NCI-H2196 (cell line): ENCODE measurements around the gene UPK3BL1.
"Not testable (repeated sequence)": the region's sequence is repeated elsewhere in the genome, so short reads cannot be mapped to it uniquely, and the experiment has no call there.

Source experiments
- DNase-seq: peaks from one replicate; lab custom pipeline; 2025; ENCODE audit not compliant: unreplicated experiment; lab: John Stamatoyannopoulos, UW

The UPK3BL1 gene, protein sequence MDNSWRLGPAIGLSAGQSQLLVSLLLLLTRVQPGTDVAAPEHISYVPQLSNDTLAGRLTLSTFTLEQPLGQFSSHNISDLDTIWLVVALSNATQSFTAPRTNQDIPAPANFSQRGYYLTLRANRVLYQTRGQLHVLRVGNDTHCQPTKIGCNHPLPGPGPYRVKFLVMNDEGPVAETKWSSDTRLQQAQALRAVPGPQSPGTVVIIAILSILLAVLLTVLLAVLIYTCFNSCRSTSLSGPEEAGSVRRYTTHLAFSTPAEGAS

DNA sequence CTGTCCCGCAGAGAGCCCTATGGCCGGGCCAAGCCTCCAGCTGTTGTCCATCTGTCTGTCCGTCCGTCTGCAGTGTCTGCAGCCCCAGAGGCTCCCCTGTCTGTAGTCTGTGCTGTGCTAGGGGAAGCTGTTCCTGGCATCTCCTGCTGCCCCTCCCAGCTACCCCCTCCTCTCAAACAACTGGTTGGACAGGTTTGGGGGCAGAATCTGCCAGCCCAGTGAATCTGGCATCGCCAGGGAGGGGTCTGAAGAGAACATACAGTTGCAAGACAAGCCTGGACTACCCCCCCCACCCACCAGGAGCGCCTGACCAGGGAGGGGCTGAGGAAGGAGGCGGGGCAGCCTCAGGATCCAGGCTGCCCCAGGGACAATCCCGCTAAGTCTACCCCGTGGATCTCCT is at the start of gene UPK3BL1:
UPK3BL1 (minus strand) TSS at position 101 of the 400 bp plus-strand sequence; CDS start at position 51, 50 bp downstream.
- DNase-seq: not testable (repeated sequence)

DNA sequence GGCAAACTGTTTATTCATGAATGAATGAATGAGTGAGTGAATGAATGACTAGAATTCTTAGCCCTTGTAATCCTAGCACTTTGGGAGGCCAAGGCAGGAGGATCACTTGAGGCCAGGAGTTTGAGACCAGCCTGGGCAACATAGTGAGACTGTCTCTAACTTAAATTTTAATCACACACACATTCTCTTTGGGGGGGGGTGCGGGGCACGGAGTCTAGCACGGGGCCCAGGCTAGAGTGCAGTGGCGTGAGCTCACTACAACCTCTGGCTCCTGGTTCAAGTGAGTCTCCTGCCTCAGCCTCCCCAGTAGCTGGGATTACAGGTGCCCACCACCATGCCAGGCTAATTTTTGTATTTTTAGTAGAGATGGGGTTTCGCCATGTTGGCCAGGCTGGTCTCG is 48.0 kb upstream of the UPK3BL1 start:
- DNase-seq: not testable (repeated sequence)

DNA sequence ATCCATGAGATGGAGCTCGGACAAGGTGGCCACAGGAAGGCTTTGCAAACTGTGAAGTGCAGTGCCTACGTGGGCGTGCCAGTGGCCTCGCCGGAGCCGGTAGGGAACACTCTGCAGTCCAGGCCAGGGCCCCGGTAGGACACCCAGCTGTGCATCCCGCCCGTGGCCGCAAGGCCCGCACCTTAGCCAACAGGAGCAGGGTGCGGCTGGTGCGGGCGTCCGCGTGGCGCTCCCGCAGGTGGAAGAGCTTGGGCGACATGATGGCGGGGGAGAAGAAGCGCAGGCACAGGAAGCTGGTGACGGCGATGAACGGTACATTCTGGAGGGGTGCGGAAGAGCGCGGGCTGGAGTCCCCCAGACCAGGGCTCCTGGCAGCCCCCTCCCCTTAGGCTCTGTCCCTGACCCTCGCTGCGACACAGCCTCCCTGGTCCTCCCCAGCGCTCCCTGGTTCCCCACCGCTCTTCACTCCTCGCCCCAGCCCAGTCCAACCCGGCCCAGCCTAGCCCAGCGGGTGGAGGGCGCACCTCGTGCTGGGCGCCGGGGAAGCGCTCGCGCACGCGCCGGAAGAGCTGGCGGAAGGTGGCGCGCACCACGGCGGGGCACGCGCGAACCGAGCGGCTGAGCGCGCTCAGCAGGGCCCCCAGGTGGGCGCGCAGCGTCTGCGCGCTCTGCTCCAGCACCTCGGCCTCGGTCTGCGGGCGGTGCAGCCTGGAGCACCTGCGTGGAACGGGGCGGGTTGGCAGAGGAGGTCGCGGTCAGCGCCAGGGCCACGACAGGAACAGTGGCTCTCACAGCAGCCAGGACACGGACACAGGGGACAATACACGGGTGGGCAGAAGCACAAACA is 47.1 kb upstream of the UPK3BL1 start:
- DNase-seq: not testable (repeated sequence)

DNA sequence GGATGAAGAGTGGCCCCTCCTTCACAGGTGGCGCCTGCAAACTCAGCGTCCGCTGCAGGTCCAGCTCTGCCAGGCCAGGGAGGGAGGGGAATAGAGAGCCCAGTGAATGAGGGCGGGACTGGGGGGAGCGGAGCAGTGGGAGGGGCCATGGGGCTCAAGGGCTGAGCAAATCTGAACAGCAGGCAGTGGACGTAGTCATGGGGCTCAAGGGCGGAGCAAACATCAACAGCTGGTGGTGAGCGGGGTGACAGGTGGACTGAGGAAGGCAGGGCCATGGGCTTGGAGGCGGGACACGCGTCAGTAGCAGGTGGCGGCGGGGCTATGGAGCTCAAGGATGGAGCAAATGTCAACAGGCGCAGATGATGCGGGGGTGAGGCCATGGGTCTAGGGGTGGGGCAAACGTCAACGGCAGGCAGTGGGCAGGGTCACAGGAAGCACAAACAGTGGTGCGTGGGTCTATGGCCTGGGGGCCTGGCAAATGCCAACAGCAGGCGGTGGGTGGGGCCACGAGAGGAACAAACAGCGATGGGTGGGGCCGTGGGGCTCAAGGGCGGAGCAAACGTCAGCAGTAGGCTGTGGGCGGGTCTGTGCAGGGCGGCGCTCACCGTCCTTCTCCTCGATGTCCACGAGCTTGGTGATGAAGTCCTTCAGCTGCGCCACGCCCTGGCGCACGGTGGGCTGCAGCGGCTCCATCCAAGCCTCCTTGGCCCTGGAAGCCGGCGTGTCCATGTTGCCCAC is 45.9 kb upstream of the UPK3BL1 start:
- DNase-seq: not testable (repeated sequence)

DNA sequence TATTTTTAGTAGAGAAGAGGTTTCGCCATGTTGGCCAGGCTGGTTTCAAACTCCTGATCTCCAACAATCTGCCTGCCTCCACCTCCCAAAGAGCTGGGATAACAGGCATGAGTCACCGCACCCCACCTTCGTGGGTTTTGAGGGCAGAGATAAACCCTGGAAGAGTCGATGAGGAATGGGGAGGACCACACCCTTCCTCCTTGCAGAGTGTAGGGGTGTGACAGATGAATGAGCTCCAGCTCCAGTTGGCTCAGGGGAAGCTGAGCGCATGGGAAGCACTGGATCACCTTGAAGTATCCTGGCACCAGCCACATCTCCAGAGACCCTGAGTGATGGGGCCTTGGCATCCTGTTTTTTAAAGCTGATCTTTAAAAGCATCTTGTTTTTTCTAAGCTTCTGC is 40.0 kb upstream of the UPK3BL1 start:
- DNase-seq: not testable (repeated sequence)

DNA sequence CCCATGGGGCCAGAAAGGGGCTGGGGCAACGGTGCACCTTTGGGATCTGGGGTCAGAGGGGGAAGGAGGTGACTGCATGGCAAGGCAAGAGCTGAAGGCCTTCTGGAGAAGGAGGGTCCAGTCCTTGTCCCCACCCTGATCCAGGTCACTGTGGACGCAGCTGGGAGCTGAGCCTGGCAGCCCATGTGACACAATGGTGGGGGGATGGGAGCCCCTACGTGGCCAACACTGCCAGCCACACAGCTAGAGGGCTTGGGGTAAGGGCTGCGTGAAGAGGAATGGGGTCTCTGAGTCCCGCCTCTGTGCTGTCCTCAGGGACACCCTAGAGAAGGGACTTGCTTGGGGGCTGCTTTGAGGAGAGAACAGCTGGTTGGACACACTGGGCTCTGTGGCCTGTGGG is 38.2 kb upstream of the UPK3BL1 start:
- DNase-seq: not testable (repeated sequence)

DNA sequence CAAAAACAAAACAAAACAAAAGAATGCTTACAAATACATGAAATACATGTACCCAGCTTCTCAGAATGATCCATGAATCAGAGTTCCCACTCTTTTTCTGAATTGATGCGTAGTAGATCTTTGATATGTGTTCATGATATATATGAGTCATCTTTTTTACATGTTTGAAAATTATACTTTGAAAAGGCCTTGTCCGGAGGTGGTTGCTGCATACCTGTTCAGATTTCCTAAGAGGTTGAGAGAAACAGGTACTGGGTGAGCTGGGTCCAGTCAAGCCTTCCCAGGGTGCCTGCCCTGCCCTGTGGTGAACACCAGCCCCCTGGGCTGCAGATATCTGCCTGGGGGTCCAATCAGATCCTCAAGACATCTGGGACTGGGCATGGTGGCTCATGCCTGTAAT is 33.0 kb upstream of the UPK3BL1 start:
- not testable (repeated sequence) for DNase-seq

DNA sequence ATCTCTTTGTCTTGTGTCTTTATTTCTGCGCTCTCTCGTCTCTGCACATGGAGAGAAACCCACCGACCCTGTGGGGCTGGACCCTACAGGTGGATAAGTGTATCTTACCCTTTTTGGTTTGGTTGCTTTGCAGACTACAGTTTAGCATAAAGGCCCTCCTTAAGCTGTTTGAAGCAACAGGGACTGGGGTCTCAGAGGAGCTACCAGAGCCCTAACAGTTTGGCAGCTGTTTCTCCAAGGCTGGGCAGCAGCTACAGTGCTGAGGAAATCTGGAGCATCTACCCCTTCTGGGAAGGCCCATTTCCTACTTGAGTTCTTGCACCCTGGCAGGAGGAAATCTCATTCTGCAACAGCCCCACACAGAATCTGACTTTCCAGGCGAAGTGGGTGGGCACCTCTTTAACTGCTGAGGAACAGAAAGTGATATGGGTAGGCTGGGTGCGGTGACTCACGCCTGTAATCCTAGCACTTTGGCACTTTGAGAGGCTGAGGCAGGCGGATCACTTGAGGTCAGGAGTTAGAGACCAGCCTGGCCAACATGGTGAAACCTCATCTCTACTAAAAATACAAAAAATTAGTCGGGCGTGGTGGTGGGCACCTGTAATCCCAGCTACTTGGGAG is 31.0 kb upstream of the UPK3BL1 start:
- not testable (repeated sequence) for DNase-seq

DNA sequence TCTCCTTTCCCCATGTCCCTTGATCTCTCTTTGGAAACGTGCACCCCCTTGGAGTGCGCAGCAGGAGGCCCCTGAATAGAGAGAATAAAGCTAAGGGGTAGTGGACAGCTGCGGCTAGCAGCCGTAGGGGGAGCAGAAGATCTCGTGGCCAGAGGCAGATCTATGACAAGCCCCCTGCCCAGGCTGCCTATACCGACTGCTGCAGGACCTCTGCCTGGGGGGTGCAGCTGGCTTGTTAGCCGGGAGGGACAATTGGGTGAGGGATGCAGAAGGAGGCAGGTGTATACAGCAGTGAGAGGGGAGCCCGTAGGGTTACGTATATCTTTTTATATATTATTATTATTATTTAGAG is 29.3 kb upstream of the UPK3BL1 start:
- DNase-seq: not testable (repeated sequence)

DNA sequence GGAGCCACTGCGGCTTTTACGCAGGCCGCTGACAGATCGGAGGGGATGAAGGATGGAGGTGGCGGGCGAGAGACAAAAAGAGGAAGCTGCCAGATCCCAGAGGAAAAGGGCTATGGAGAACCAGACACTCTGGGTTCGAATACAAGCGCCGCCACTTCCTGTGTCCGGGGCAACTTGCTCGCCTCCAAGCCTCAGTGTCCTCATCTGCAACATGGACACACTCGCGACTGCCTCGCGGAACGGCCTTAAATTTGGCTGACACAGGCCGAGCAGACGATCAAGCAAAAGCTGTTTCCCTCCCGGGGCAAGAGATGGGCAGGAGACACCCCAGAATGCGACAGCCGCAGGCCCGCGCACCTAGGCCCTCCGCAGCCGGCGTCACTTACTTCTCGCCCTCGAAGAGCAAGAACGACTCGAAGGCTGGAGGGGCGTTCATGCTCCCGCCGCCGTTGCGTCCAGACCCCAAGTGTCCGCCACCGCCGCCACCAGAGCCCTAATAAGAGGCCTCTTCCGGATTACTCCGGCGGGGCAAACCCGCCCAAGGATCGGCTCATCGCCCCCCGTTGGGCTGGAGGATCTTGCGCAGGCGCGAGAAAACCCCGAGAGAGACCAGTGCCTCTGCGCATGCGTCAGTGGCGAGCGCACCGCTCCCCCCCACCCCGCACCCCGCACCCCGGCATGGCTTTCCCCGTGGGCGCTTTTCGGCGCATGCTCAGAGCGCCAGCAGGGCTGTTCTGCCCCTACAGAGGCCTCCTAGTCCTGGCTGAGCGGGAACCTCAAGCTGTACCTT is 28.8 kb upstream of the UPK3BL1 start, which contains the start of gene POLR2J2:
POLR2J2 (minus strand) TSS at position 498 of the 790 bp plus-strand sequence; CDS start at position 436, 62 bp downstream.
- not testable (repeated sequence) for DNase-seq

DNA sequence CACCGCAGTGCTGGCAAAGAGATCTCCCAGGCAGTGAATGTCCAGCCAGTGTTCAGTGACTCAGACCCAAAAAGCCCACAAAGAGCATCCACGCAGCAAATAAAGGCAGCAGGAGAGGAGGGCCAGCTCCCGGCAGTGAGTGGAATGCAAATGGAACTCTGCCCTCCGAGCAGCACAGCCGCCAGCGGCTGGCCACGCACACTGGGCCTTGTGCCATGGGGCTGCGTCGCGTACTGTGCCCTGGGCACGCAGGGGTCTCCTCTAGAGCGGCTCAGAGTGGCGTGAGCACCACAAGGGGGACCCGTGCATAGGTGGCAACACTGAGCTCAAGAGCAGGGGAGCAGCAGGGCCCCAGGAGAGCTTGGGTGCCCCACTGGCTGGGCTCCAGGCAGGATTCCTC is 24.9 kb upstream of the UPK3BL1 start:
- DNase-seq: not testable (repeated sequence)

DNA sequence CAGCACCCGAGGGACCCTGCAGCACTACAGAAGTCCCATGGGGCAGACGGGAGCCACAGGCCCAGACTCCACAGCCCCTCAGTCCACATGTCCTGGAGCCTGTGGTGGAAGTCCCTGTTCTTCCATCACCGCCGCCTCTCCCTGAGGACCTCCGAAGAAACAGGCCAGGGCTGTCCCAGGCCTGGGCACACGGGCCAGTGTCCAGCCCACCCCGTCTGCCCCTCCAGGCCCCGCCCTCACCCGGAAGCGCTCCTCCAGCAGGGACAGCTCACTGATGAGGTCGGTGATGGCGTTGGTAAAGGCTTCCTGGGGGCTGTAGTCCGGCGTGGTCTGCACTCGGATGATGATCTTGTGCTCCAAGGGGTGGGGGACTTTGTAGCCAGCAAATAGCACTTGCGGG is 24.3 kb upstream of the UPK3BL1 start:
- DNase-seq: not testable (repeated sequence)

DNA sequence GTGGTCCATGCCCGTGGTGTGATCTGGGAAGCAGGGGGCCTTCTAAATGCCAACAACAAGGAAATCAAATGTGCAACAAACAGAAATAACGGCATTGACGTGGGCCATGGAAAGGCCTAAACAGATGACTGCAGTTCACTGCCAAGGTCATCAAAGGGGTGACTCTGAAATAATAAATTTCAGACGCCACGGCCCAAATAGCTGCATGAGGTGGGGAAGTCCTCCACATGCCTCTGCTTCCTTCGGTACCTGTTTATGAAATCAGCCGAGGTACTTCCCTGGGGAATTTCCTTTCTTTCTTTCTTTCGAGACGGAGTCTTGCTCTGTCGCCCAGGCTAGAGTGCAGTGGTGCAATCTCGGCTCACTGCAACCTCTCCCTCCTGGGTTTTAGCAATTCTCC is 22.2 kb upstream of the UPK3BL1 start:
- DNase-seq: not testable (repeated sequence)

DNA sequence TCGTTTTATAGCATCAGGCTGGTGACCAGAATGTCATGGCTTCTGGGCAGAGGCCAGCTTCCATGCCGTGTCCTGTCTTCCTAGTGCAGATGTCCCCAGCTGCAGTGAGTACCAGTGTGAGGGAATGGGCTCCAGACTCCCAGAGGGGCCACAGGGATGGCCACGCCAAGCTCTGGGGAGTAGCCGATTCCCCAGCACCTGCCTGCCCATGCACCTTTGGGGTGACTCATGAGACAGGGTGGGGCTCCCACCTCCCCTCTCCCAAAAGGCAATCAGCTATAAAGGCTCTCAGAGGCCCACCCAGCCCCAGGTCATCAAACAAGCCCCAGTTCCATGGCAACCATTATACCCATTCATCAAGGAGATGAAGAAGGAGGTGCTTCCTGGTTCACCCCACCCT is 7.3 kb upstream of the UPK3BL1 start, which contains the start of gene SPDYE2B:
SPDYE2B (plus strand) TSS at position 396 of the 400 bp plus-strand sequence. CDS start 2,030 bp downstream, outside the sequence.
- not testable (repeated sequence) for DNase-seq

DNA sequence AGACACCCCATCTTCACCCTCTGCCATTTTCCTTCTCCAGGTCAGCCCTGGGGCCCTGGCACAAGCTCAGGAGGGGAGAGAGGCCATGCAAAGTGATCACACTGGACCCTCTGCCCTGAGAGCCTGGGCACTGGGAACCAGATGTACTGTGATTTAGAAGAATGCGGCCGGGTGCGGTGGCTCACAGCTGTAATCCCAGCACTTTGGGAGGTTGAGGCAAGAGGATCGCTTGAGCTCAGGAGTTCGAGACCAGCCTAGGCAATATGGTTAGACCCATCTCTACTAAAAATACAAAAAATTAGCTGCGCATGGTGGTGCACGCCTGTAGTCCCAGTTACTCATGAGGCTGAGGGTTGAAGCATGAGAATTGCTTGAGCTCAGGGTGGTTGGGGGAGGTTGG is 5.2 kb upstream of the UPK3BL1 start:
- DNase-seq: not testable (repeated sequence)

DNA sequence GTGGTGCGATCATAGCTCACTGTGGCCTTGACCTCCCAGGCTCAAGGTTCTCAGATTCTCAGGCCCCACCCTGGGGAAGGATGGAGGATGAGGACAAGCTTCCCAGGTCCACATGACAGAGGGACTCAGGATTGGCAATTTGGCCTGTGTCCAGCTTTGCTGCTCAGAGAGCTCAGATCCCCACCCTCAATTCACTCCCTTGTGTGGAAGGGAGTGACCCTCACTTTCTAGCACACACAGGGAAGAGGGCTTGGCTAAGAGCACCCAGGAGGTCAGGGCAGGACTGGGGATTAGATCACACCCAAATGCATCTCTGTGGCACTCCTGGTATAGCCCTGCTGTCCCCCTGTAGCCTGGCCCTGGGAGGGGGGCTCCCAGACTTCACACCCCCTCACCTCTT is 813 bp upstream of the UPK3BL1 start:
- not testable (repeated sequence) for DNase-seq

DNA sequence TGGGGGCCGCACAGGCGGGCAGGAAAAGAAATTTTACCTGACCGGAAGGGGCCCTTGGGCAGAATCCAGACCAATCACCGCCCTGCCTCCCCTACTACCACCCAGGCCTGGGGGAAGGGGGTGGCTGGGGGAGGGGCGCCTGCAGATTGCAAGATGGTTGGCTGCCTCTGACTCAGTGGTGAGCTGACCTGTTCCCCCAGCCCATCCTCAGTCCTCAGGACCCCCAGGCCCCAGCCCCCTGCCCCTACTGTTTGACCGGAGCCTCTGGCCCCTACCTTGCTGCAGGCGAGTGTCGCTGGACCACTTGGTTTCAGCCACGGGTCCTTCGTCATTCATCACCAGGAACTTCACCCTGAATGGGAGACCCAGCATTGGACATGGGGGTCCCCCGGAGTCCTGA is 3.7 kb downstream of the UPK3BL1 start:
- DNase-seq: not testable (repeated sequence)

DNA sequence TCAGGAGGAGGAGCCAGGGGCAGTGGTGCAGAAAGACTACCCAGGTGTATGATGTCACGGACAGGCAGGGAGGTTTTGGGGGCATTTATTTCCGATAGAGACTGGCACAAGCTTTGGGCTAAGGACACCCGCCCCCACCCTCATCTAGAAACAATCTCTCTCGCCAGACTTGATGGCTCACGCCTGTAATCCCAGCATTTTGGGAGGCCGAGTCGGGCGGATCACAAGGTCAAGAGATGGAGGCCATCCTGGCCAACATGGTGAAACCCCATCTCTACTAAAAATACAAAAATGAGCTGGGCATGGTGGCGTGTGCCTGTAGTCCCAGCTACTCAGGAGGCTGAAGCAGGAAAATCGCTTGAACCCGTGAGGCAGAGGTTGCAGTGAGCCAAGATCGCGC is 5.6 kb downstream of the UPK3BL1 start:
- DNase-seq: not testable (repeated sequence)

DNA sequence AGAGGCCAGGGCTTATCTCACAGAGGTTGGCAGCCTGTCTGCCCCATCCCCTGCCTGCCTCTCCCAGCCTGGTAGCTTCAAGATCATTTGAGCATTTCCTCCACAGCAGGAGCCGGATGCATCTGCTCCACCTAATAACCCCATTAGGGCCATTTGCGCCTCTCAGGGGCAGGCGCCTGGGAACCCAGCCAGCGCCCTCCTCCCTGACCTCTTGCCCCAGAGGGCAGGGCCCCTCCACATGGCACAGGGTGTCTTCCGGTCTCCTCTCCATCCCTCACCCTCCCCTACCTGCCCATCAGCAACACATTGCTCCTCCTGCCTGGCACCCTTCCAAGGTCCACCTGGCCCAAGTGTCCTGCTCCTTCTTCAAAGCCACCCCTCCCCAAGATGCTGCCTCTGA is 7.2 kb downstream of the UPK3BL1 start:
- DNase-seq: not testable (repeated sequence)

DNA sequence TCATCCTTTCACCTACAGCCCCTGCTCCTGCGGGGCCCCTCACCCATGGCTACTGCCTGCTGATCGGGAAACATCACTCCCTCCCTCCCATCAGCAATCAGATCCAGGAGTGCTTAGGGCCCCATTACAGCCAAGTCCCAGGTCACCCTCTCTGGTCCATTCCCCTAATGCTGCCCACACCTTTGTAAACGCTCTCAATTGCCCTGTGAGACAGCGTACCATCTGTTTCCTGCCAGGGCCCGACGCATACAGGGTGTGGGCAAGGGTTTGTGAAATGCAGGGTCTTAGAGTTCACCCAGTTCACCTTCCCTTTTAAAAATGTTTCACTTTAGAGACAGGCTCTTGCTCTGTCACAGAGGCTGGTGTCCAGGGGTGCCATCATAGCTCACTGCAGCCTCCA is 8.3 kb downstream of the UPK3BL1 start:
- DNase-seq: not testable (repeated sequence)
